Ovary (tissue), 9 donors: ENCODE data around the gene CLDND2. TPM values are rescaled to one million over a fixed set of nuclear protein-coding genes. Genes with fewer than 3 reads are reported as not detected.
A peak's percentile ranks its signal among the peaks of the same experiment; 100 is the strongest.
"Not testable (repeated sequence)": the region's sequence is repeated elsewhere in the genome, so short reads cannot be mapped to it uniquely, and the experiment has no call there.

Experiments
- DNase-seq, 5 donors: peaks; one replicate each; pipeline ENCODE4 v3.0.0-alpha.2; 2019 to 2020
- H3K27ac ChIP-seq, 2 donors: fragments of 200-600 bp; one replicate each; pipeline versions ENCODE4 v1.5.1 to v1.8.0; 2019 to 2022
- H3K27me3 ChIP-seq: fragments of 200-600 bp; one replicate; pipeline ENCODE4 v1.8.0; 2022
- H3K36me3 ChIP-seq: fragments of 200-600 bp; sonication (generic); one replicate; pipeline ENCODE4 v1.5.1; 2019
- H3K4me1 ChIP-seq: one replicate; pipeline ENCODE4 v1.8.1; 2013; ENCODE audit warnings: mild to moderate bottlenecking, moderate library complexity; ENCODE audit not compliant: insufficient read depth
- H3K4me3 ChIP-seq: fragments of 200-600 bp; sonication (generic); one replicate; pipeline ENCODE4 v1.5.1; 2017
- H3K9me3 ChIP-seq, 2 donors: fragments of 200-600 bp in 1 of 2; sonication (generic) in 1 of 2; one replicate each; pipeline versions ENCODE4 v1.5.1 to v1.8.1; 2013 to 2019; ENCODE audit warnings: mild to moderate bottlenecking in 1 of 2, moderate library complexity in 1 of 2
- EP300 ChIP-seq: sonication (generic); formaldehyde crosslinking; IDR thresholded peaks from one replicate; pipeline ENCODE4 v1.6.1; 2017; ENCODE audit warnings: antibody characterized with exemption
- POLR2A ChIP-seq: fragments of 450-650 bp; IDR thresholded peaks from one replicate; pipeline ENCODE4 v1.6.1; 2017; ENCODE audit warnings: antibody characterized with exemption, mild to moderate bottlenecking, moderate library complexity
- WGBS, 3 donors: extraction: QIAGEN DNeasy Blood & Tissue Kit in 1 of 3; methylation state at CpG; one replicate each; pipeline versions ENCODE4 v1.1.5 to v1.1.7; 2013 to 2017; 5-methylcytosine and 5-hydroxymethylcytosine counted together
- intact Hi-C, 4 donors: fragments of 100-400 bp; cut with DNase I; formaldehyde crosslinking; loops; one replicate each; pipeline versions ENCODE4 v1.11.0 to v1.15.1; 2022 to 2023
- polyA plus RNA-seq, 2 donors: library from polyadenylated mRNA; stranded (reverse); fragments of 200-250 nt in 1 of 2; fragments of 350-450 nt in 1 of 2; fragmentation: Illumina TruSeq in 1 of 2; extraction: RNeasy Lipid Tissue Mini Kit (QIAGEN cat#74804) in 1 of 2; gene quantifications; one replicate each; pipeline ENCODE4 v1.2.3, GENCODE V29; 2013 to 2014
- total RNA-seq, 7 donors: library from RNA; depleted of rRNA in 2 of 7; stranded (reverse); fragments of >200 nt in 2 of 7; fragmentation: NEBNext Ultra II Directional in 3 of 7; extraction: Animal tissue kit (Norgen Biotek cat#: 25700) in 3 of 7; gene quantifications; one replicate each; pipeline versions ENCODE4 v1.1.0 to v1.2.4, GENCODE V29; 2016 to 2023
- TF ChIP-seq, protein P1 (sequence below), 3 donors: fragments of 450-650 bp in 2 of 3; fragments of 200-600 bp in 1 of 3; IDR thresholded peaks; one replicate each; pipeline versions ENCODE4 v1.5.1 to v1.8.0; 2016 to 2022; ENCODE audit warnings: antibody characterized with exemption in 3 of 3, mild to moderate bottlenecking in 1 of 3
- donor health status: DM: no; HTN: no; CAD: no; lungs with moderate emphysema.
- donor health status: DM: no; HTN: no; CAD: no.
- donor health status: Bipolar disorder and iron deficiency.
- donor health status: DM: yes; HTN: yes; CAD: no.
- donor health status: DM: no; HTN: no; CAD: no.
- donor health status: DM: yes; HTN: yes; CAD: no.

CLDND2 gene
- total and polyA plus RNA-seq, 9 donors, result 0.59 to 1.9 (median 1.4) TPM; not detected in 4

DNA sequence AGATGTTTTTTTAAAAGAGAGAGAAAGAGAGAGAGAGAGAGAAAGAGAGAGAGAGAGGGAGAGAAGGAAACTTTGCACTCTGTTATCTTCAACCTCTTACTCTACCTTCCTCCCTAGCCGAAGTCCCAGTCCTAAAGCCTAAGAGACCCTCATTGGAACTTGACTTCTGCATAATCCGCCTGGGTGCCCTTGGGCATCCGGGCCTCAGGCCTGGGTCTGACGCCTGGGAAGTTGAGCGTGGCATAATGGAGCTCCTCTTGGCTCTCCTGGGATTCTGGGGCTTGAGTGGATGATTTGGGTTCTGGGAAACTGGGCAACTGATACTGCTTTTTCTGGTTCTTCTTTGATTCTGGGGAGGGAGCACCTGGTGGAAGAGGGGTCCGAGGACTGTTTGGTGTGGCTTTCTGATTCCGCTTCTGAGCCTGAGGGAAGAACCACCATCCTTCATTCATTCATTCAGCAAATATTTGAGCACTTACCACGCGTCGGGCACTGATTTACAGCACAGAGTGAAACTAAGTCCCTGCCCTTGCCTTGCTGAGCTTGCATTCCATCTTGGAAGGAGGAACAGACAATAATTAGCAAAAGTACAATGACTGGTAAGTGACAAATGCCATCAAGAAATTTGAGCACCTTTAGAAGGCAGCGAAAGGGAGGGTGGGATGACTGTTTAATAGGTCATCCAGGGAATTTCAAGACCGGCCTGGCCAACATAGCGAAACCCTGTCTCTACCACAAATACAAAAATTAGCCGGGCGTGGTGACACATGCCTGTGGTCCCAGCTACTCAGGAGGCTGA, 42.3 kb upstream of the CLDND2 start:
- 90 to 92% (median 91%) methylated on average over 15 of the region's 15 CpGs for WGBS, 3 donors
- H3K27me3 ChIP-seq, result no peaks in the 10 kb centered on the region
- H3K9me3 ChIP-seq, result no peaks in the 10 kb centered on the region
- no peak overlapping the region for H3K27ac ChIP-seq
- no peak for DNase-seq
- intact Hi-C loops, result no loop called here
- H3K4me3 ChIP-seq, result no peak overlapping the region
- H3K36me3 ChIP-seq, result no peaks in the 10 kb centered on the region
- H3K4me1 ChIP-seq, result no peaks in the 10 kb centered on the region
- TF ChIP-seq, protein P1, sequence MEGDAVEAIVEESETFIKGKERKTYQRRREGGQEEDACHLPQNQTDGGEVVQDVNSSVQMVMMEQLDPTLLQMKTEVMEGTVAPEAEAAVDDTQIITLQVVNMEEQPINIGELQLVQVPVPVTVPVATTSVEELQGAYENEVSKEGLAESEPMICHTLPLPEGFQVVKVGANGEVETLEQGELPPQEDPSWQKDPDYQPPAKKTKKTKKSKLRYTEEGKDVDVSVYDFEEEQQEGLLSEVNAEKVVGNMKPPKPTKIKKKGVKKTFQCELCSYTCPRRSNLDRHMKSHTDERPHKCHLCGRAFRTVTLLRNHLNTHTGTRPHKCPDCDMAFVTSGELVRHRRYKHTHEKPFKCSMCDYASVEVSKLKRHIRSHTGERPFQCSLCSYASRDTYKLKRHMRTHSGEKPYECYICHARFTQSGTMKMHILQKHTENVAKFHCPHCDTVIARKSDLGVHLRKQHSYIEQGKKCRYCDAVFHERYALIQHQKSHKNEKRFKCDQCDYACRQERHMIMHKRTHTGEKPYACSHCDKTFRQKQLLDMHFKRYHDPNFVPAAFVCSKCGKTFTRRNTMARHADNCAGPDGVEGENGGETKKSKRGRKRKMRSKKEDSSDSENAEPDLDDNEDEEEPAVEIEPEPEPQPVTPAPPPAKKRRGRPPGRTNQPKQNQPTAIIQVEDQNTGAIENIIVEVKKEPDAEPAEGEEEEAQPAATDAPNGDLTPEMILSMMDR (IDR thresholded peaks at IDR 0.05), result no peak
- TF ChIP-seq POLR2A (no peak), EP300 (no peak)

DNA sequence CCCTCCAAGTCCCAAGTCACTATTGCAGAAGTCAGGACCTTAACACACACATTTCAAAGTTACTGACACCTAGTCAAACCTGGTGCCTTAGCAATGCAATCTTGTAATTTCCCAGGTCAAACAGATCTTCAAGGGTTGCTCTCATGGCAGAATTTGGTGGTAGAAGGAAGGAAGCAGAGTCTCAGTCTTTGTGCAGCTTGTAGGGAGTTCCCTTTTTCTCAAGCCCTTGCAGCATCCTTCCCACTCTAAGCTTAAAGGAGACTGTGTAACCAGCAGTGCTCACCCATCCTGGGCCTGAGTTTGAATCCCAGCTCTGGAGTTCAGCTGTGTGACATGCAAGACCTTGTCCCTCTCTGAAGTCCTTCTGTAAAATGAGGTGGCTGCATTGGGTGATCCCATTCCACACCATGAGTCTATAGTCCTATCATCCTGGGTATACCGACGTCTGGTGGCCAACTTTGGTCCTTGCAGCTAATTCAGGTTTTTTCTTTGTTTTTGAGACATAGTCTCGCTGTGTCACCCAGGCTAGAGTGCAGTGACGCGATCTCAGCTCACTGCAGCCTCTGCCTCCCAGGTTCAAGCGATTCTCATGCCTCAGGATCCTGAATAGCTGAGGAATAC, 38.8 kb upstream of the CLDND2 start:
- no peaks in the 10 kb centered on the region for H3K9me3 ChIP-seq
- WGBS, 3 donors, result 51 to 62% (median 53%) methylated on average over 6 of the region's 6 CpGs
- H3K27ac ChIP-seq, result no peak overlapping the region
- no peaks in the 10 kb centered on the region for H3K36me3 ChIP-seq
- no peaks in the 10 kb centered on the region for H3K27me3 ChIP-seq
- TF ChIP-seq, protein P1 (IDR thresholded peaks at IDR 0.05), result peak in 1 of 3 donors; percentile 34
- no peak for TF ChIP-seq POLR2A
- no peak for DNase-seq
- H3K4me1 ChIP-seq, result no peaks in the 10 kb centered on the region
- intact Hi-C loops, result no loop called here
- H3K4me3 ChIP-seq, result no peak overlapping the region

DNA sequence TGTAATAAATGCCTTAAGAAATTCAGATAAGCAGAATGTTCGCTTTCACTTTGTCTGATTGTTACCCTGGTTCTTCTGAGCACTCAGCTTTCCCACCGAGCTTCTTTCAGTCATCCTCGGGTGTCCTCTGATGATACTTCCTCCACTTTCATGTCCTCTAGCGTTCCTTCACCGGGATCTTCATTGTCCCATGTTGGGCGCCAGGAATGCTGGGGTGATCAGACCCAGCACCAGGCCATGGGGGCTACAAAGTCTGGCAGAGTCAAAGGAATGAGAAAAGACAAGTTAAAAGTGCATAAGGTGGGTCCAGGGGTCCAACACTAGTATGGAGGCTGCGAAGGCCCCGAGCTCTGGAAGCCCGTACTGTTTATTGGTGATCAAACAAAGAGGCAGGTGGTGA, 33.3 kb upstream of the CLDND2 start:
- Histone ChIP-seq H3K27ac (no peak overlapping the region), H3K4me1 (no peaks in the 10 kb centered on the region), H3K27me3 (no peaks in the 10 kb centered on the region), H3K4me3 (no peak overlapping the region), H3K36me3 (no peaks in the 10 kb centered on the region), H3K9me3 (no peaks in the 10 kb centered on the region)
- 95 to 96% (median 96%) methylated on average over 9 of the region's 9 CpGs for WGBS, 3 donors
- DNase-seq, result no peak
- TF ChIP-seq EP300, result no peak
- no peak for TF ChIP-seq POLR2A
- TF ChIP-seq, protein P1 (IDR thresholded peaks at IDR 0.05), result no peak
- intact Hi-C loops, result no loop called here

DNA sequence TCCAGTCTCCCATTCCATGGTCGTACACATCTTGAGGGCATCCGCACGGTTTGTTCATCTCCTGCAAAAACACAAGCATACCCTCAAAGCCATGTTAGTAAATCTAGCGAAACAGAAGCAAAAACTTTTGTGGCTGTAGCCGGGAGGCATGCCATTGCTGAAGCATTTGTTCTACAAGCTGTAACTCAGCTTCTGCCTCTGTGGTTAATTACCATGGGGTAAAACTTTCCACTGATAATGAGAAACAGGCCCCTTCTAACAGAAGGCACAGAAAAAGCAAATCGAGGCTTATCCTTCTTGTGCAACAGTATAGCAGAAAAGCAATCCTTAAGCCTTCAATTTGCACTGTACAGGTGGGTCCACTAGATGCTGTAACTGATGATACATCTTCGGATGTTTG, 31.1 kb upstream of the CLDND2 start:
- 79 to 90% (median 84%) methylated on average over 7 of the region's 7 CpGs for WGBS, 3 donors
- H3K9me3 ChIP-seq, H3K4me3 ChIP-seq, H3K27me3 ChIP-seq, H3K4me1 ChIP-seq, DNase-seq, H3K27ac ChIP-seq, H3K36me3 ChIP-seq: not testable (repeated sequence)
- intact Hi-C loops, result loop anchor here in 1 of 4 donors (10.0 kb wide), 1 partner anchor 55 kb away; the partner anchor contains the start of gene VSIG10L

DNA sequence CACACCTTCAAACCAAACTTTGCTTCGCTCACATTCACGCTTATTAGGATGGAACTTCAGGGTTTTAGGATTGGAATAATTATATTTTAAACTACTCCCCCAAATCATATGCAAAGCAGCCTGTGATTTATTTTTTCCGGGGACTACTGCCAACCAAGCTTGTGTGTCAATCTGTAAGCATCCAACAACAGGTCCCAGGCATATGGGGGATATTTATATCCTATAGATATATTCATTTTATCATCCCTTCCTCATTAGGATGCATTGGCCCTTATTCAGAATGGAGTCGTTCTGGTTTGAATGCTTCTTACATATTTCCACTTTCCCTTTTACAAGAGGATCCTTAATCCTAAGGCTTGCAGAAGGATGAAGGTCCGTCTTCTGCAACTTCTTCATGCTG, 30.4 kb upstream of the CLDND2 start:
- intact Hi-C loops, result loop anchor here in 1 of 4 donors (10.0 kb wide), 1 partner anchor 54 kb away; the partner anchor contains the start of gene VSIG10L
- TF ChIP-seq POLR2A (no peak), EP300 (no peak)
- TF ChIP-seq, protein P1 (IDR thresholded peaks at IDR 0.05), result no peak
- Histone ChIP-seq H3K36me3 (no peaks in the 10 kb centered on the region), H3K9me3 (no peaks in the 10 kb centered on the region), H3K27ac (no peak overlapping the region), H3K4me3 (no peak overlapping the region), H3K27me3 (no peaks in the 10 kb centered on the region), H3K4me1 (no peaks in the 10 kb centered on the region)
- DNase-seq, result no peak
- 90 to 93% (median 90%) methylated on average over 5 of the region's 5 CpGs for WGBS, 3 donors
